ENCODE data around the gene VPS37D.
"Not testable (repeated sequence)": the region's sequence is repeated elsewhere in the genome, so short reads cannot be mapped to it uniquely, and the experiment has no call there.

The VPS37D gene

DNA sequence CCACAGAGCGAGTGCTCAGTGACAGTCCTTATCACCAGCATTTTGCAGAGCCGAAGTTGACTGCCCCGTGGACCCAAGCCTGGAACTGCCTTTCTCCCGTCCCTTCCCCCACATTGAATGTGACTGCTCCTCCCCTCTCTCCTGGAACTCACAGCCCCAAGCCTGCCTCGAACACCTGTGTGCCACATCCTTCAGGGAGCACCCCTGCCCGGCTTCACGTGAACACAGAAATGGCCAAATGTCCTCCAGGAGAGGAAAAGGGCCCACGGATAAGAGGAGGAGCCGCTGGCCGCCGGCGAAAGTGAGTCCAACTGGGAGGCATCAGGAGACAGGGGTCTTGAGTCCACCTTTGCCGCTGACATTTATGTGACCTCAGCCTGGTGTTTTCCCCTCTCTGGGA, 35.6 kb downstream of the VPS37D start:
- no peak for TF ChIP-seq ZNF274 (IDR thresholded peaks at IDR 0.05; ENCODE audit: low read depth, low read length)
- no peak overlapping the region for H3K4me3 ChIP-seq (ENCODE audit: low read length)

DNA sequence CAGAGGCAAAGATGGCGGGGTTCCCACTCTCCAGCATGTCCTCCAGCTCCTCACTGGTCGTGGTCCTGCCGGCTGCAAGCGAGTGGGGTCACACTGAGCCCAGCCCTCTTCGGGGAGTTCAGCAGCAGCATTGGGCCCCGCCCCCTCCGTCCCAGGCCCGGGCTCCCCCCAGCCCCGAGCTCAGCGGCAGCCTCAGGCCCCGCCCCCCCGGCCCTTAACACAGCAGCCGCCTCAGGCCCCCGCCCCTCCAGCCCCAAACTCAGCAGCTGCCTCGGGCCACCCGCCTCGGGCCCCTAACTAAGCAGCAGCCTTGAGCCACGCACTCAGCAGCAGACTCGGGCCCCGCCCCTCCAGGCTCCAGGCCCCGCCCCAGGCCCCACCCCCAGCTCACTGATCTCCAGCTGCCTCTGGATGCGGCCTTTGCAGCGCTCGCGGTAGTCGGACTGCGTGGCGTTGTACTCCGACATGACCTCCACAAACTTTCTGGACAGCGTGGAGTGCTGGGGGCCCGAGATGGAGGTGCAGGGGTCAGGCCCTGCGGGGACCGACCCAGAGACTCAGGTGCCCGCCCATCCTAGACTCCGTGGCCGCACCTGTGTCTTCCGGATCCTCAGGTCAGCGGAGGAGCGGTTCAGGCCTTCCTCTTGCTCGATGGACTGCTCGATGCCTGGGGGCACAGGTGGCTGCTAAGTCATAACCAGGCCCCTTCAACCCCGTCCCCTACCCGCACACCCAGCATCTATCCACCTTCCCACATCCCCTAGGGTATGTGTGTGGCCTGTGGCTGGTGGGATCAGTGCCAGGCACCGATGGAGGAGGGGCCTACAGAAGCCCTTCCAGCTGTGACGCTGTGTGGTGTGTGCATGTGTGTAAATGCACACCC, 36.4 kb downstream of the VPS37D start:
- no peak overlapping the region for H3K4me3 ChIP-seq (ENCODE audit: low read length)

GRCh38 chr7:73704640-73705550, 37.3 kb downstream of the VPS37D start:
- TF ChIP-seq ZNF274 (IDR thresholded peaks at IDR 0.05; ENCODE audit: low read depth, low read length): no peak
- no peak overlapping the region for H3K4me3 ChIP-seq (ENCODE audit: low read length)

More for the DNA sequence above, 36.4 kb downstream of the VPS37D start:
- TF ChIP-seq ZNF274 (IDR thresholded peaks at IDR 0.05; ENCODE audit: low read depth, low read length): no peak

DNA sequence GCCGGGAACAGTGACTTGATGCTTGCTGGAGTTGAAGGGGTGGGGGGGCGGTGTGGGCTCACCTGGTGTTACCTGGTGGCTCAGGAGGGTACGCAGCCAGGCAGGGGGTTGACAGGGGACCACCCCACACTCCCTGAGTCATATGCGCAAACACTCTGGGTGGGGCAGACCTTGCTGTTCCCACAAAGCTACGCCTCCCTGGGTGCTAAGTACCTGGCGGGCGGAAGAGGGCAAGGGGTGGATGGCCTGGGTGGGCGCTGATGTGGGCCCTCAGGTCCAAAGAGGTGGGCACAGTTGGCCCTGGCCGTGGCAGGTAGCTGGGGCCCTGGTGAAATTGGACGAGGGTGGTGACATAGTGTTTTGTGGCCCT, 37.9 kb downstream of the VPS37D start:
- no peak for TF ChIP-seq ZNF274 (IDR thresholded peaks at IDR 0.05; ENCODE audit: low read depth, low read length)
- H3K4me3 ChIP-seq (ENCODE audit: low read length): no peak overlapping the region

GRCh38 chr7:73706126-73707044, 38.8 kb downstream of the VPS37D start:
- H3K4me3 ChIP-seq (ENCODE audit: low read length): no peak overlapping the region

DNA sequence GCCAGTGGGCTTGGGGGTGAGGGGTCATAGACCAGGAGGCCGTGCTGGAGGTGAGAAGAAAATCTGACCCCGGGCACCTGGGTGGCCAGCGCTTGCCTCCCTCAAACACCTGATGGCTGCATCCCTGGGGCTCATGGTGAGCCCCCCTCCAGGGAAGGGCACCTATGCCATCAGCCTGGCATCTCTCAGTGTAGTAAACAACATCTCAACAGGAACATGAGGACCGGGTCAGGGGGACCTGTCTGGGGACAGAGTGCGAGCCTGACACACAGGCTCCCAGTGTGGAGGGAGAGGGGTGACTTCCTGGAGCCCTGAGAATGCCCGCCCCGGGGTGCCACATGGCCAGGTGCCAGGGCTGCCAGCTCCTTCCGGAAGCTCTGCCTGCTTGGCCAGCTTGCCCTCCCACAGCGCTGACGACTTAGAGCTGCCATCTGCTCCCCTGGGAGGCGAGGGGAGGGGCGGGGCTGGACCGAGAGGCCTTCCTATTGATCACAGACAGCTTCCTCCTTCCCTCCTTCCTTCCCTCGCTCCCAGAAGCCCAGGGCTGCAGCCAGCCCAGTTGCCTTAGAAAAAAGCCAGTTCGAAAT, 39.5 kb downstream of the VPS37D start:
- no peak overlapping the region for H3K4me3 ChIP-seq (ENCODE audit: low read length)
- no peak for TF ChIP-seq ZNF274 (IDR thresholded peaks at IDR 0.05; ENCODE audit: low read depth, low read length)

More at GRCh38 chr7:73706126-73707044, 38.8 kb downstream of the VPS37D start:
- TF ChIP-seq ZNF274 (IDR thresholded peaks at IDR 0.05; ENCODE audit: low read depth, low read length): no peak

GRCh38 chr7:73708961-73709549, 41.4 kb downstream of the VPS37D start:
- H3K4me3 ChIP-seq (ENCODE audit: low read length): no peak overlapping the region
- no peak for TF ChIP-seq ZNF274 (IDR thresholded peaks at IDR 0.05; ENCODE audit: low read depth, low read length)

DNA sequence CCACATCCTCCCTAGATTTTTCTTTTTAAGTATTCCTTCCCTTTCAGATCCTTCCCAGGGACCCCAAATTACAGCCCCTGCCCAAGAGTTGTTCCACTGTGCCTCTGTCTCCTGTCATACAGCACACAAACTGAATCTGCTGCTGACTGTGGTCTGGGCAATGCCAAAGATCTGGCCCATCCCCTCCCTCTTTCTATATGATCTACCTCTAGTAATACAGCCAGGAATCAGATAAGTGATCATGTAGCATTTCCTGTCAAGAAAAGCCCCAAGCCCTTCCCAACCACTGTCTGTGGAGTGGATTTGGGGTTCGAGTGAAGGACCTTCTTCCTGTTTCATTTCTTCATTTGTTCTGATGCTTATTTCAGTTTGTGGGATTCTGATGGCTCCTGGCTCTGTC, 45.1 kb downstream of the VPS37D start:
- no peak for TF ChIP-seq ZNF274 (IDR thresholded peaks at IDR 0.05; ENCODE audit: low read depth, low read length)
- H3K4me3 ChIP-seq (ENCODE audit: low read length): no peak overlapping the region

- not testable (repeated sequence) for H3K4me3 ChIP-seq (ENCODE audit: low read length)
These were observed 45.7 kb downstream of the VPS37D start for GRCh38 chr7:73713319-73713718.

GRCh38 chr7:73715648-73716317, 48.2 kb downstream of the VPS37D start:
- TF ChIP-seq ZNF274 (IDR thresholded peaks at IDR 0.05; ENCODE audit: low read depth, low read length): no peak
- no peak overlapping the region for H3K4me3 ChIP-seq (ENCODE audit: low read length)

- TF ChIP-seq ZNF274 (IDR thresholded peaks at IDR 0.05; ENCODE audit: low read depth, low read length): no peak
- no peak overlapping the region for H3K4me3 ChIP-seq (ENCODE audit: low read length)
These were observed 48.8 kb downstream of the VPS37D start for GRCh38 chr7:73716318-73716890.

DNA sequence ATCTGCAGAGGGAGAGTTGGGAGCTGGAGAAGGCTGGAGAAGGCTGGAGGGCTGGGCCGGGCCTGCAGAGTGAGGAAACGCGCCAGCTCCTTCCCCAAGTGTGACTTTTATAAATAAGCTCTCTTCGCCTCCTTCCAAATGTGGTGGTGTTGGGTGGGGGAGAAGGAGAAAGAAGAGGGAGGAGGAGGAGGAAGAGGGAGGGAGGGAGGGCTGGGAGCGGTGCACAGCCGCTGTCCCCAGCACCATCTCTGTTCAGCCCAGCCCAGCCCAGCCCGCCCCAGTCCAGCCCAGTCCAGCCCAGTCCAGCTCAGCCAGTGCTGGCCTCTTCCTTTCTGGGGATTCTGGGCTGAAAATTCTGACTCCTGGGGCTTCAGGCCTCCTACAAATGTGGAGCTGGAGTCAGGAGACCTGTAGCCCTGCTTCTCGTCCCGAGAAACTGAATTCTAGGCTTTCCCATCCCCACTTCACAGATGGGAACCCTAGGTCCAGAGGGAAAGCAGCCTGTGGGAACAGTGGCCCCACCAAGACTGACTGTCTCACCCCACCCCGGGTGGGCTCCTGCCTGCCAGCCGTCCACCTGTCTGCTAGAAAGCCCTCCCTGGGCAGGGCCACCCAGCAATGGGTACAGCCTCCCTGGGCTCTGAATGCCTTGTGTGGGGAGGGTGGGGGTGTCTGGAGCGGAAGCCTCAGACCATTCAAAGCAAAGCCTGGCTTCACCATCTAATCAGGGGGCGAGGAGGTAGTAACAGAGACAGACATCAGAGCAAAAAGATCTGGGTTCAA, 49.6 kb downstream of the VPS37D start:
- H3K4me3 ChIP-seq (ENCODE audit: low read length): no peak overlapping the region
- no peak for TF ChIP-seq ZNF274 (IDR thresholded peaks at IDR 0.05; ENCODE audit: low read depth, low read length)
